ENCODE results near the gene ZNF564.

The ZNF564 gene

GRCh38 chr19:12546068-12546467, 5.2 kb downstream of the ZNF564 start:
- Histone ChIP-seq H3K79me2 (ENCODE audit: insufficient read depth, low read length) (peaks cover 67% of the 10 kb centered on the region), H2AFZ (ENCODE audit: low read depth, low read length, severe bottlenecking) (no peak overlapping the region), H3K9ac (ENCODE audit: low read length) (no peak overlapping the region), H3K27ac (ENCODE audit: low read depth, low read length) (no peak overlapping the region), H3K4me2 (ENCODE audit: low read depth, low read length, poor library complexity, severe bottlenecking) (no peak overlapping the region), H3K36me3 (ENCODE audit: low read length) (no peaks in the 10 kb centered on the region), H3K9me2 (replicated peaks; ENCODE audit: insufficient read depth, low read length) (no peaks in the 10 kb centered on the region), H3K4me3 (ENCODE audit: insufficient read depth, low read length, poor library complexity, severe bottlenecking) (no peak overlapping the region), H3K27me3 (ENCODE audit: low read length) (no peaks in the 10 kb centered on the region), H3F3A (ENCODE audit: insufficient read depth) (no peaks in the 10 kb centered on the region), H3K9me3 (ENCODE audit: insufficient read depth, low read length) (no peaks in the 10 kb centered on the region), H4K20me1 (ENCODE audit: low read depth, low read length) (no peaks in the 10 kb centered on the region)
- TF ChIP-seq CTCF (IDR thresholded peaks at IDR 0.05; ENCODE audit: insufficient read depth, low read length, poor library complexity, severe bottlenecking) (no peak), EZH2phosphoT487 (conservative IDR thresholded peaks at IDR 0.05; ENCODE audit: low read length) (no peak)

GRCh38 chr19:12545267-12545666, 6.0 kb downstream of the ZNF564 start:
- Histone ChIP-seq H3K9me3 (ENCODE audit: insufficient read depth, low read length) (no peaks in the 10 kb centered on the region), H3K9me2 (replicated peaks; ENCODE audit: insufficient read depth, low read length) (no peaks in the 10 kb centered on the region), H3K27me3 (ENCODE audit: low read length) (no peaks in the 10 kb centered on the region), H3K4me2 (ENCODE audit: low read depth, low read length, poor library complexity, severe bottlenecking) (no peak overlapping the region), H4K20me1 (ENCODE audit: low read depth, low read length) (no peaks in the 10 kb centered on the region), H3F3A (ENCODE audit: insufficient read depth) (no peaks in the 10 kb centered on the region), H3K79me2 (ENCODE audit: insufficient read depth, low read length) (peaks cover 59% of the 10 kb centered on the region), H3K27ac (ENCODE audit: low read depth, low read length) (no peak overlapping the region), H2AFZ (ENCODE audit: low read depth, low read length, severe bottlenecking) (no peak overlapping the region), H3K4me3 (ENCODE audit: insufficient read depth, low read length, poor library complexity, severe bottlenecking) (no peak overlapping the region), H3K36me3 (ENCODE audit: low read length) (no peaks in the 10 kb centered on the region), H3K9ac (ENCODE audit: low read length) (no peak overlapping the region)
- TF ChIP-seq EZH2phosphoT487 (conservative IDR thresholded peaks at IDR 0.05; ENCODE audit: low read length), result no peak
- TF ChIP-seq CTCF (IDR thresholded peaks at IDR 0.05; ENCODE audit: insufficient read depth, low read length, poor library complexity, severe bottlenecking), result no peak

- no peak overlapping the region for H3K4me2 ChIP-seq (ENCODE audit: low read depth, low read length, poor library complexity, severe bottlenecking)
These were observed 6.8 kb downstream of the ZNF564 start for GRCh38 chr19:12544401-12544876.

More at GRCh38 chr19:12544401-12544876, 6.8 kb downstream of the ZNF564 start:
- Histone ChIP-seq H2AFZ (ENCODE audit: low read depth, low read length, severe bottlenecking) (no peak overlapping the region), H3K27me3 (ENCODE audit: low read length) (no peaks in the 10 kb centered on the region), H3F3A (ENCODE audit: insufficient read depth) (no peaks in the 10 kb centered on the region), H3K9me3 (ENCODE audit: insufficient read depth, low read length) (no peaks in the 10 kb centered on the region), H3K9ac (ENCODE audit: low read length) (no peak overlapping the region), H4K20me1 (ENCODE audit: low read depth, low read length) (no peaks in the 10 kb centered on the region), H3K79me2 (ENCODE audit: insufficient read depth, low read length) (peaks cover 51% of the 10 kb centered on the region), H3K4me3 (ENCODE audit: insufficient read depth, low read length, poor library complexity, severe bottlenecking) (no peak overlapping the region), H3K9me2 (replicated peaks; ENCODE audit: insufficient read depth, low read length) (no peaks in the 10 kb centered on the region), H3K36me3 (ENCODE audit: low read length) (peaks cover 4% of the 10 kb centered on the region; the same call in 1 of the 2 replicates), H3K27ac (ENCODE audit: low read depth, low read length) (no peak overlapping the region)
- no peak for TF ChIP-seq EZH2phosphoT487 (conservative IDR thresholded peaks at IDR 0.05; ENCODE audit: low read length)
- no peak for TF ChIP-seq CTCF (IDR thresholded peaks at IDR 0.05; ENCODE audit: insufficient read depth, low read length, poor library complexity, severe bottlenecking)

Data from SU-DHL-6 (cell line).